ENCODE data around the gene KIT. TPM values are rescaled to one million over a fixed set of nuclear protein-coding genes. Genes with fewer than 3 reads are reported as not detected.

Gene KIT
- 0.39 and 3.6 TPM in 2 replicates for total RNA-seq

DNA sequence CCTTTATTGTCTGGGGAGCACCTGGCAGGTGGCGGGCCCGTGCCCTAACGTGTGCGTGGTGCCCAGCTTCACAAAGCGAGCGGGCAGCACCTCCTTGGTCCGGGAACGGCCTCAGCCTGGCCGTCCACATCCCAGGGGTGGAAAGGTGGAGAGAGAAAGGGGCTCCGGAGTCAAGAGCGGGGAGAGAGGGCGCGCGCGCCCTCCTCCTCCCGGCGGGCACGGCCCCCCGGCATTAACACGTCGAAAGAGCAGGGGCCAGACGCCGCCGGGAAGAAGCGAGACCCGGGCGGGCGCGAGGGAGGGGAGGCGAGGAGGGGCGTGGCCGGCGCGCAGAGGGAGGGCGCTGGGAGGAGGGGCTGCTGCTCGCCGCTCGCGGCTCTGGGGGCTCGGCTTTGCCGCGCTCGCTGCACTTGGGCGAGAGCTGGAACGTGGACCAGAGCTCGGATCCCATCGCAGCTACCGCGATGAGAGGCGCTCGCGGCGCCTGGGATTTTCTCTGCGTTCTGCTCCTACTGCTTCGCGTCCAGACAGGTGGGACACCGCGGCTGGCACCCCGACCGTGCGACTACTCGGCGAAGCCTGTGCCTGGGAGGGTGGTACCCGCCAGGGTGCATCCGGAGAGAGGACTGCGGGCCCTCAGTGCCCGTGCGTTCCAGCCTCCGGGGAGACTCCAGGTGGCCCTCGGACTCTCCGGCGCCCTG, at the start of gene KIT:
TSS of gene KIT (plus strand) at position 407 of the 701 bp plus-strand sequence. CDS start at position 465, 58 bp downstream.

